Epithelial cell of esophagus (primary cell): ENCODE data around the gene NTM.

Source experiments
- DNase-seq: peaks from one replicate; pipeline ENCODE4 v3.0.0; 2010; ENCODE audit warnings: low read depth
- H3K4me3 ChIP-seq: 2 replicates; pipeline ENCODE4 v1.5.1; 2011; ENCODE audit warnings: mild to moderate bottlenecking, low read length, control low read depth
- TF ChIP-seq, protein P1 (sequence below): IDR thresholded peaks from 2 replicates; pipeline ENCODE4 v1.5.1; 2011; ENCODE audit warnings: low read depth, mild to moderate bottlenecking, low read length, control low read depth, inconsistent platforms; ENCODE audit not compliant: insufficient read depth; ENCODE audit errors: missing control alignments

Gene NTM

DNA sequence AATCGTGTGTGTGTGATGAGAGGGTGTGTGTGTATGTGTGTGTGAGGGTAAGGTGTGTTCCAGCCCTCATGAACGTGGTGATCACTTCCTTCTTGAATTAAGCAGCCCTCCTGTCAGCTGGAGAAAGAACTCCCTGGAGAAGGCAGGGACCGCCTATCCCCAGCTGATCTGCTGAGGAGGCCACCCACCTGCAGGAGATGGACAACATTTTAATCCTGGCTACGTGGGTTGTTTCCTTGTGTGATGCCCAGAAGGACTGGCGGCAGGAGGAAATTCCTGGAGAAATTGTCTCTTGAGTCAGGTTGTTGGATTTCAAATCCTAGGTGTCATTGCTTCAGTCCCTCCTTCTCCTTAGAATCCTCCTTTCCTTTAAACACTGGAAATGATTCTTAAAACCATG, 878.8 kb downstream of the NTM start:
- TF ChIP-seq, protein P1, sequence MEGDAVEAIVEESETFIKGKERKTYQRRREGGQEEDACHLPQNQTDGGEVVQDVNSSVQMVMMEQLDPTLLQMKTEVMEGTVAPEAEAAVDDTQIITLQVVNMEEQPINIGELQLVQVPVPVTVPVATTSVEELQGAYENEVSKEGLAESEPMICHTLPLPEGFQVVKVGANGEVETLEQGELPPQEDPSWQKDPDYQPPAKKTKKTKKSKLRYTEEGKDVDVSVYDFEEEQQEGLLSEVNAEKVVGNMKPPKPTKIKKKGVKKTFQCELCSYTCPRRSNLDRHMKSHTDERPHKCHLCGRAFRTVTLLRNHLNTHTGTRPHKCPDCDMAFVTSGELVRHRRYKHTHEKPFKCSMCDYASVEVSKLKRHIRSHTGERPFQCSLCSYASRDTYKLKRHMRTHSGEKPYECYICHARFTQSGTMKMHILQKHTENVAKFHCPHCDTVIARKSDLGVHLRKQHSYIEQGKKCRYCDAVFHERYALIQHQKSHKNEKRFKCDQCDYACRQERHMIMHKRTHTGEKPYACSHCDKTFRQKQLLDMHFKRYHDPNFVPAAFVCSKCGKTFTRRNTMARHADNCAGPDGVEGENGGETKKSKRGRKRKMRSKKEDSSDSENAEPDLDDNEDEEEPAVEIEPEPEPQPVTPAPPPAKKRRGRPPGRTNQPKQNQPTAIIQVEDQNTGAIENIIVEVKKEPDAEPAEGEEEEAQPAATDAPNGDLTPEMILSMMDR: no peak
- no peak for DNase-seq
- no peak overlapping the region for H3K4me3 ChIP-seq

DNA sequence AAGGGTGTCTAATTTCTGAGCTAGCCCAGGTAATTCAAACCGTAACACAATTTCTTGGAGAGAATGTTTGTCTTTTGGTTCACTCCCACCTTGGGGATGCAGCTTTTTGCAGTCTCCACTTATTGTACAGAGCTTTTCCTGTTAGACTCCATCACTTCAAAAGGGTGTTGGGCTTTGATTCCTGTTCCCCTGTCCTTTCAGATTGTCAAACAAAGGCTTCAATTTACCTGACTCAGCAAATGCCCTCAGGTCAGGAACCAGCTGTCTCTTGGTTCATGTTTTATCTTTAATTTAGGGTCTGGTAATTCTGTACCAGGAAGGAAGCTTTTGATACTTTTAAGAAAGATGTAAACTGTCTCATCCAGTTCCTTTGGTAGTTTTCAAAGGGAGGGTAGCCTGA, 880.6 kb downstream of the NTM start:
- DNase-seq: no peak
- TF ChIP-seq, protein P1: no peak
- no peak overlapping the region for H3K4me3 ChIP-seq

DNA sequence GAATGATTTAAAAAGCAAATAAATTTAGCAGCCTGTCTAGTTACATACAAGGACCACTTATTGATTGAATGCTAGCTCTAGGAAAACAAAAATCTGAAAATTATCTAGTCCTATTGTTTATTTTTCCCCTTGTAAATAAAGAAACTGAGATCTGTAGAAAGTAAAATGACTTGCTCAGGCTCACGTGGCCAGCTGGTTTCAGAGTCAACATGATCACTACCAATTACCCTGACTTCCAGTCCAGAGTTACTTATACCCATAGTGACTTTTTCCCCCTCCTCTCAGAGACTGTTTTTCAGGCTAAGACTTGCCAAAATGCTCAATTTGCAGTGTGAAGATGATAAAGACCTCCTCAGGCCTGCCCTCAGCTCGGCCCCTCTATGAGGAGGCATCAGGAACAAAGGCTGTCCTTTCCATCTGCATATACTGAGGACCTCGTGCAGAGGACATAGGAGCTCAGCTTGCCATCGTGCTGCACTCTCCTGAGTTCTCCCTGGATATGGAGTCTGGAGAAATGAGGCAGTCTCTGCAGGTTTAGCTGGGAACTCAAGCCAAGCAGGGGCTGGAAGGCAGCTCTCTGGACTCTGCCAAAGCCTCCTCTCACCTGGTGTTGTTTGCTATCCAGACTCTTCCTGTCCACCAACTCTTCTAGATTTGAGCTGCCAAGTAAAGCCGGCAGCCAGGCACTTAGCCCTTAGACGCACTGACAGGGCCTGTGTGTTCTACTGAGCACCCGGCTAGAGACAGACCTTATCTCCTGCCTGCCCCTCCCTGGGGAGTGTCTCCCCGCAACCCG, 883.3 kb downstream of the NTM start:
- no peak overlapping the region for H3K4me3 ChIP-seq
- TF ChIP-seq, protein P1: no peak
- DNase-seq: no peak

DNA sequence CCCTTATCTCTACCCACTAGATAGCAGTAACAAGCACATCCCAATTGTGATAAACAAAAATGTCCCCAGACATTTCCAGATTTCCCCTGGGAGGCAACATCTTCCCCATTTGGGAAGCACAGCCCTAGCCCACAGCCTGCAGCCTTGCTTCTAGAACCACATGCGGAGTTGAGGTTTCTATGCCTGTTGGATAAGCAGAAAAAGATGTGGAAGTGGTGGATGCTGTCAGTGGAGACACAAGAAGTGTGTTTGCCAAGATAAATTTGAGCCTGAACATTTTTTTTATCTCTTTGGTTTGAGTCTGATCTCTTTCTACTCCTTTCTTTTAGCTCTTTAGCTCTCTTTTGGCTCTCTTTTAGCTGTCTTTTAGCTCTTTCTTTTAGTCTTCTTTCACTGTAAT, 884.5 kb downstream of the NTM start:
- TF ChIP-seq, protein P1: no peak
- H3K4me3 ChIP-seq: no peak overlapping the region
- DNase-seq: no peak

DNA sequence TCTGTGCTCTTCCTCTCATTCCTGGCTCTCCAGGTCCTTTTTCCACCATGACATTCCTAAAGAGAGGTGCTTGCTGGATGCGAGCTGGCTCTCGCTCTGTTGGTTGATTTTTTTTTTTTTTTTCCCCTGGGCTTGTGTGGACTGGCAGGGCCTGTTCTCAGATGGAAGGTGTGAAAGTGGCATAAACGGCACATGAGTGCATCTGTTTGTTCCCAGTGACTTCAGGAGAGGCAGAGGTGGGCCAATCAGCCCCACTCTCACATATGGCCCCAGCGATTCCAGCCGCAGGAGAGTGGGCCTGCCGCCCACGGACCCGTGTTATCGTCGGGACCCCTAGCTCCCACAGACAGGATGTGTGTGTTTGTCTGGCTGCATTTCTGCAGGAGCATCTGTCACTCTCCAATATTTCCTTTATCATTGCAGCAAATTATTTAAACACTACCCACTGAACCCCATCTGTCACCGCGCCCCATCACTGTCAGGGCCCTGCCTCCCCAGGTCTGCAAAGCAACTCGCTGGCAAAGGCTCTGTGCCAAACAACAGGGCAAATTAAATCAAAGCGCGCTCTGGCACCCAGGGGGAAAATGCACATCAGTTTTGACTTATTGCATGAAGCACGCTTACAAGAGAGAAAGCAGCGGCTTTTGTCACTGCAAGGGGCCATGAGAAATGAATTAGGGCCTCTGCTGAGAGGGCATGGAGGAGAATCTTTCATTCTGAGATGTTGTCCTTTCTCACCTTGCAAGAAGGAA, 886.3 kb downstream of the NTM start:
- no peak for DNase-seq
- H3K4me3 ChIP-seq: no peak overlapping the region
- TF ChIP-seq, protein P1: no peak

DNA sequence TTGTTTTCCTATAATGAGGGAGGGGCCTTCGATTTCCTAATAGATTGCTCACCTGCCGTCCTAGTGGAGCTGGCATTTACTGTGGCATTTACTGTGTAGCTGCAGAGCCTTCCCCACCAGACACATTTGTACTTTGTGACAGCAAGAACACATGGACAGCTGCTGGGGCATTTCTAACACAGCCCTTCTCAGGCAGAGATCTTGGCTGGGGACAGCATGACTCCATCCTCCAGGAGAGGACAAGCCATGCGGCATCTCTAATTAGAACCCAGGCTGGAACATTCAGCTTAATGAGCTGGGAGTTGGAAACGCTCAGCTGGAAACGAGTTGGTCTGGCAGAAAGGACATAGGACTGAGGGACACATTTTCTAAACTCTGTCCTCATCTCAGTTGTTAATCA, 887.5 kb downstream of the NTM start:
- TF ChIP-seq, protein P1: no peak
- DNase-seq: no peak
- no peak overlapping the region for H3K4me3 ChIP-seq

DNA sequence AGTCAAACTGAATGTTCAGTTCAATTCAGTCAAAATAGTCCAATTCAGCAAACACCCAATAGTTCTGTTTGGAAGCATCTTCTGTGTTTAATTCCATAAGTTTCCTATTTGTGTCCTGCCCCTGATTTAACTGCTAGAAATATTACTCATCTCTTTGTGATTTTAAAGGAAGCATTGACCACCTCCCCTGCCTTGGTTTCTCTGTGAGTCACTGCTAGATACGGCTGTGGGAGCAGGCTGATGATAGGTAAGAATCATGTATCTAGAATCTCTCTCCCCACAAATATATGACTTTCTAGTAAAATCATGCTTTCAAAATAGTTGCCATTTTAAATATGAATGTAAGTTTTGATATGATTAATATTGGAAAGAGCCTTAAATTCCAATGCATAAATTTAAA, 888.5 kb downstream of the NTM start:
- TF ChIP-seq, protein P1: no peak
- peak; percentile 41 for DNase-seq
- no peak overlapping the region for H3K4me3 ChIP-seq
